ENCODE results near the gene PLA2G4D.

The PLA2G4D gene

DNA sequence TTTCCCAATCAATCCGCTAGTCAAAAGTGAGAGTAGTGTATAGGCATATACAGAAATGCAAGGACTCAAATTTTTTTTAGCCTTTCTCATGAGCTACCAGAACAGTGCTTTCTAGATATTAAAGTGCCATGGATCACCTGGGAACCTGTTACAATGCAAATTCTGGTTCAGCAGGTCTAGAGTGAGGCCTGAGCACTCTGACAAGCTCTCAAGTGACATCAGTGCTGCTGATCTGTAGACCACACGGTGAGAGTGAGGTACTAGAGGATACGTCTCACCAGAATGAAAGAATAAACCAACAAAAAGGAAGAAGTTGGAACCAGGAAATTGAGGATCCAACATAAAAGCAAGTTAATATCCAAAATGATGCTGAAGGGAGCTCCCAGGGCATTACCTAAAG lies 16.0 kb upstream of the PLA2G4D start:
- Histone ChIP-seq H3K36me3 (ENCODE audit: control insufficient read depth, insufficient read depth, low read length) (no peaks in the 10 kb centered on the region), H3K27me3 (ENCODE audit: control insufficient read depth, insufficient read depth, low read length) (no peaks in the 10 kb centered on the region), H3K9ac (no peak overlapping the region), H2AFZ (no peak overlapping the region), H3K4me1 (no peaks in the 10 kb centered on the region), H3K4me2 (ENCODE audit: low read length) (no peak overlapping the region), H3K4me3 (ENCODE audit: low read depth, low read length) (no peak overlapping the region), H3K79me2 (no peaks in the 10 kb centered on the region), H3K27ac (no peak overlapping the region), H3K9me3 (ENCODE audit: control insufficient read depth, low read length) (no peaks in the 10 kb centered on the region)
- TF ChIP-seq, protein P1, sequence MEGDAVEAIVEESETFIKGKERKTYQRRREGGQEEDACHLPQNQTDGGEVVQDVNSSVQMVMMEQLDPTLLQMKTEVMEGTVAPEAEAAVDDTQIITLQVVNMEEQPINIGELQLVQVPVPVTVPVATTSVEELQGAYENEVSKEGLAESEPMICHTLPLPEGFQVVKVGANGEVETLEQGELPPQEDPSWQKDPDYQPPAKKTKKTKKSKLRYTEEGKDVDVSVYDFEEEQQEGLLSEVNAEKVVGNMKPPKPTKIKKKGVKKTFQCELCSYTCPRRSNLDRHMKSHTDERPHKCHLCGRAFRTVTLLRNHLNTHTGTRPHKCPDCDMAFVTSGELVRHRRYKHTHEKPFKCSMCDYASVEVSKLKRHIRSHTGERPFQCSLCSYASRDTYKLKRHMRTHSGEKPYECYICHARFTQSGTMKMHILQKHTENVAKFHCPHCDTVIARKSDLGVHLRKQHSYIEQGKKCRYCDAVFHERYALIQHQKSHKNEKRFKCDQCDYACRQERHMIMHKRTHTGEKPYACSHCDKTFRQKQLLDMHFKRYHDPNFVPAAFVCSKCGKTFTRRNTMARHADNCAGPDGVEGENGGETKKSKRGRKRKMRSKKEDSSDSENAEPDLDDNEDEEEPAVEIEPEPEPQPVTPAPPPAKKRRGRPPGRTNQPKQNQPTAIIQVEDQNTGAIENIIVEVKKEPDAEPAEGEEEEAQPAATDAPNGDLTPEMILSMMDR (IDR thresholded peaks at IDR 0.05), result no peak

DNA sequence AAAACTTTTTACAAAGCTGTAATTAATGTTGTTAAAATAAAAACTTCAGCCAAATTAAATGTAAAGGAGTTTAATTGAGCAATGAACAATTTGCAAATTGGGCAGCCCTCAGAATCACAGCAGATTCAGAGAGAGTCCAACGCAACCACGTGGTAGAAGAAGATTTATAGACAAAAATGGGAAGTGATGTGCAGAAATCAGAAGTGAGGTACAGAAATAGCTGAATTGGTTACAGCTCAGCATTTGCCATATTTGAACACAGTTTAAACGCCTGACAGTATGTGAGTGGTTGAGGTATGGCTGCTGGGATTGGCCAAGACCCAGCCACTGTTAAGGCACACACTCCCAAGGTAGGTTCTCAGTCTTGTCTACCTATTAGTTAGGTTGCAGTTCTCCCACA lies 14.4 kb upstream of the PLA2G4D start:
- no peak overlapping the region for H3K9ac ChIP-seq
- no peaks in the 10 kb centered on the region for H3K4me1 ChIP-seq
- no peaks in the 10 kb centered on the region for H3K79me2 ChIP-seq
- no peak overlapping the region for H3K27ac ChIP-seq
- no peak overlapping the region for H2AFZ ChIP-seq
- no peaks in the 10 kb centered on the region for H3K36me3 ChIP-seq (ENCODE audit: control insufficient read depth, insufficient read depth, low read length)
- H3K4me3 ChIP-seq (ENCODE audit: low read depth, low read length), result no peak overlapping the region
- H3K27me3 ChIP-seq (ENCODE audit: control insufficient read depth, insufficient read depth, low read length), result no peaks in the 10 kb centered on the region
- H3K9me3 ChIP-seq (ENCODE audit: control insufficient read depth, low read length), result no peaks in the 10 kb centered on the region
- TF ChIP-seq, protein P1 (IDR thresholded peaks at IDR 0.05), result no peak
- no peak overlapping the region for H3K4me2 ChIP-seq (ENCODE audit: low read length)

DNA sequence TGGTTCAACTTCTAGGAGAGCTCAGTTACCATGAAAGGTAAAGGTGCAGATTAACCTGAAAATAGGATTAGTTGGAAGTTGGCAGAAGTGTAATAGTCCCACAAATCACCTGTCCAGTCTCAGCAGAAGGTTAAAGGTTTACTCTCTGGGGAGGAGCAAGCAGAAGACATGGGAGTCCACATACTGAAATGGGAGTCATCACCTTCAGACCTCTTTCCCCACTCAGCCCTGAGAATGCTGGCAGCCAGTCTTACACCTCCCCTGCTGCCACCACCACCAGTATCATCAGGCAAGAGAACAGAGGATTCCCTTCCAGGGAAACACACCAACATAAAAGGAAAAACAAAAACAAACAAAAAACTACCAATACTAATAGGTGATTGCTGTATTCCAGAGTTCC lies 13.8 kb upstream of the PLA2G4D start:
- Histone ChIP-seq H3K4me2 (ENCODE audit: low read length) (no peak overlapping the region), H2AFZ (no peak overlapping the region), H3K27ac (no peak overlapping the region), H3K79me2 (no peaks in the 10 kb centered on the region), H3K36me3 (ENCODE audit: control insufficient read depth, insufficient read depth, low read length) (no peaks in the 10 kb centered on the region), H3K9me3 (ENCODE audit: control insufficient read depth, low read length) (no peaks in the 10 kb centered on the region), H3K9ac (no peak overlapping the region), H3K27me3 (ENCODE audit: control insufficient read depth, insufficient read depth, low read length) (no peaks in the 10 kb centered on the region), H3K4me1 (no peaks in the 10 kb centered on the region), H3K4me3 (ENCODE audit: low read depth, low read length) (no peak overlapping the region)
- TF ChIP-seq, protein P1 (IDR thresholded peaks at IDR 0.05), result no peak

DNA sequence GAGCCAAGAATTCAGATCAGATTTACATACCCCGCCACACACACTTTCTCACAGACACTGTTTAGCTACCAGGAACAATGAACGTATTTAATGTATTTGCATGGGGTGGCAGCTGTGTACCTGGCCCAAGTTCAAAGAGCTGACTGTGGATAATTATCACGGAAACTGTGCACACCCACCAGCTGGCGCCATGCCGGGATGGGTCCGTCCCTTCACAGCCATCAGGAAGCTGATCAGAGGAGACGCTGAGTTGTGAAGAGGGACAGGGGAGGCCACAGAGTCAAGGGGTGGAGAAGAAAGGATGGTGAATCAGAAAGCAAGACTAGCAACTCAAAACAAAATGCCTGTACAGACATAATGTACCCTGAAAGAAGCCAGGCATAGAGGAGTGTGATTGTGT lies 13.1 kb upstream of the PLA2G4D start:
- Histone ChIP-seq H3K4me3 (ENCODE audit: low read depth, low read length) (no peak overlapping the region), H3K79me2 (no peaks in the 10 kb centered on the region), H3K27ac (no peak overlapping the region), H3K9ac (no peak overlapping the region), H3K9me3 (ENCODE audit: control insufficient read depth, low read length) (no peaks in the 10 kb centered on the region), H3K4me1 (no peaks in the 10 kb centered on the region), H3K4me2 (ENCODE audit: low read length) (no peak overlapping the region), H3K27me3 (ENCODE audit: control insufficient read depth, insufficient read depth, low read length) (no peaks in the 10 kb centered on the region), H3K36me3 (ENCODE audit: control insufficient read depth, insufficient read depth, low read length) (no peaks in the 10 kb centered on the region), H2AFZ (no peak overlapping the region)
- TF ChIP-seq, protein P1 (IDR thresholded peaks at IDR 0.05), result no peak

DNA sequence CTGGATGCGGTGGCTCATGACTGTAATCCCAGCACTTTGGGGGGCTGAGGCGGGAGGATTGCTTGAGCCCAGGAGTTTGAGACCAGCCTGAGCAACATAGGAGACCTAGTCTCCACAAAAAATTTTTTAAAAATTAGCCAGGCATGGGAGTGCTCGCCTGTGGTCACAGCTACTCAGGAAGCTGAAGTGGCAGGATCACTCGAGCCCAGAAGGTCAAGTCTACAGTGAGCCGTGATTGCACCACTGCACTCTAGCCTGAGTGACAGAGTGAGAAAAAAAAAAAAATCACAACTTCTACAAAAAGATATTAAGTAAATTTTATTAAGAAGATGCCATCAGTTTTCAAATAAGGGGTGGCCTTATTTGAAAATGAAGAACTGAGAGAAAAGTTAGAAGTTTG lies 11.9 kb upstream of the PLA2G4D start:
- no peaks in the 10 kb centered on the region for H3K9me3 ChIP-seq (ENCODE audit: control insufficient read depth, low read length)
- H3K4me3 ChIP-seq (ENCODE audit: low read depth, low read length), result no peak overlapping the region
- H3K79me2 ChIP-seq, result no peaks in the 10 kb centered on the region
- no peak overlapping the region for H3K9ac ChIP-seq
- TF ChIP-seq, protein P1 (IDR thresholded peaks at IDR 0.05), result no peak
- H3K27ac ChIP-seq, result no peak overlapping the region
- no peaks in the 10 kb centered on the region for H3K36me3 ChIP-seq (ENCODE audit: control insufficient read depth, insufficient read depth, low read length)
- H3K4me2 ChIP-seq (ENCODE audit: low read length), result no peak overlapping the region
- no peaks in the 10 kb centered on the region for H3K27me3 ChIP-seq (ENCODE audit: control insufficient read depth, insufficient read depth, low read length)
- no peak overlapping the region for H2AFZ ChIP-seq
- no peaks in the 10 kb centered on the region for H3K4me1 ChIP-seq

Data from parathyroid adenoma (tissue), 2 donors.